Gastroesophageal sphincter (tissue), 3 donors: ENCODE results near the gene KCNF1.

Source experiments
- CTCF ChIP-seq, 4 experiments: fragments of 200-600 bp in 2 of 4; fragments of 450-650 bp in 2 of 4; sonication (generic) in 1 of 4; IDR thresholded peaks; one replicate each; pipeline ENCODE4 v1.5.1; 2017 to 2019; ENCODE audit warnings: antibody characterized with exemption in 4 of 4, mild to moderate bottlenecking in 2 of 4, moderate library complexity in 2 of 4
- EP300 ChIP-seq: sonication (generic); formaldehyde crosslinking; IDR thresholded peaks from one replicate; pipeline ENCODE4 v1.6.1; 2017; ENCODE audit warnings: antibody characterized with exemption, mild to moderate bottlenecking
- POLR2A ChIP-seq, 2 donors: fragments of 450-650 bp; IDR thresholded peaks; one replicate each; pipeline ENCODE4 v1.6.1; 2017; ENCODE audit warnings: antibody characterized with exemption in 2 of 2, mild to moderate bottlenecking in 2 of 2, moderate library complexity in 1 of 2

- TF ChIP-seq EP300, result no peak
- no peak for TF ChIP-seq POLR2A (IDR thresholded peaks at IDR 0.05)
- TF ChIP-seq CTCF (IDR thresholded peaks at IDR 0.05), result no peak
These were observed 48.7 kb upstream of the KCNF1 start for GRCh38 chr2:10863047-10863446.
